VCaP (cell line): ENCODE data around the gene HOXC13.

Source experiments
- H3K27ac ChIP-seq: fragments of 450-650 bp; 2 replicates; pipeline ENCODE4 v1.5.1; 2017
- CTCF ChIP-seq: fragments of 450-650 bp; conservative IDR thresholded peaks from 2 replicates; pipeline ENCODE4 v1.5.1; 2017; ENCODE audit warnings: mild to moderate bottlenecking, moderate library complexity

The HOXC13 gene

GRCh38 chr12:53938326-53939140, at the start of gene HOXC13:
Gene HOXC13, plus strand, starts transcription at chr12:53938831. Its CDS starts 76 bp downstream, at chr12:53938907.
- no peak for TF ChIP-seq CTCF
- H3K27ac ChIP-seq: peak within 1 kb of the TSS; percentile 33; the same call in 1 of the 2 replicates

- no peak for TF ChIP-seq CTCF
- no peak overlapping the region for H3K27ac ChIP-seq
These were observed 48.5 kb upstream of the HOXC13 start for GRCh38 chr12:53890081-53890480.

DNA sequence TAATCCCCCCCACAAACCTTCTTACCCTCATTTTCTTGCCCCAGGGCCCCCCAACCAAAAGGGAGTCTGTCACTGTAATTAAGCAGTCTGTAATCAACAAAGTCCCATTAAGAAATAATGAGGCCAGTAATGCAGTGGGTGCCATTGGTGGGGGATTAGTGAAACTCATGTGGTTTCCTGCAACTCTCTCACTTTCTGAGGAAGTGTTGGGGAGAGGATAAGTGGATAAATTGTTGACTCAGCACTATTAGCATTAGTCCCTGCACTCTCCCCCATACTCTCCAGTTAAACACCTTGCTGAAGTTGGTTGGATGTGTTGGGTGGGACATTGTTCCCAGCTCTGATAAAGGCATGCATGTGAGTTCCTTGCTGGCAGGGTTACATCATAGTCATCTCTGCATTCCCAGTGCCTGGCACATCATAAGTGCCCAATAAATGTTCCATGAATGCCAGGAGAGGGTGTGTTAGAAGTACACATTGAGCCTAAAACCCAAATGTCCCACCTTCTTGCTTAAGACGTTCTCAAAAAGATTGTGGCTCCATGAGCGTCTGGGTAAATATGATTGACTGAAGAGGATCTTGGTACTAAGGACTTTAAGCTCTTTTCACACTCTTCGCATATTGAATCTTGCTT, 45.8 kb upstream of the HOXC13 start:
- H3K27ac ChIP-seq: no peak overlapping the region
- no peak for TF ChIP-seq CTCF

DNA sequence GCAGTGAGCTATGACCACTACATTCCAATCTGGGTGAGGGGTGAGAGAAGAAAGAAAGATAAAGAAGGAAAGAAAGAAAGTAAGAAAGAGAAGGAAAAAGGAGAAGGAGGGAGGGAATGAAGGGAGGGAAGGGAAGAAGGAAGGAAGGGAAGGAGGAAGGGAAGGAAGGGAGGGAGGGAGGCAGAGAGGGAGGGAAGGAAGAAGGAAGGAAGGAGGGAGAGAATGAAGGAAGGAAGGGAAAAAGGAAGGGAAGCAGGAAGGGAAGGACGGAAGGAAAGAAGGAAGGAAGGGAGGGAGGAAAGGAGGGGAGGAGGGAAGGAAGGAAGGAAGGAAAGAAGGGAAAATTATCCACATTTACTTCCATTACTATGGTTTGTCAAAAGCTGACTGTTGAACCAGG, 39.4 kb upstream of the HOXC13 start:
- H3K27ac ChIP-seq: no peak overlapping the region
- no peak for TF ChIP-seq CTCF

GRCh38 chr12:53907103-53907502, 31.5 kb upstream of the HOXC13 start:
- no peak for TF ChIP-seq CTCF
- H3K27ac ChIP-seq: no peak overlapping the region

DNA sequence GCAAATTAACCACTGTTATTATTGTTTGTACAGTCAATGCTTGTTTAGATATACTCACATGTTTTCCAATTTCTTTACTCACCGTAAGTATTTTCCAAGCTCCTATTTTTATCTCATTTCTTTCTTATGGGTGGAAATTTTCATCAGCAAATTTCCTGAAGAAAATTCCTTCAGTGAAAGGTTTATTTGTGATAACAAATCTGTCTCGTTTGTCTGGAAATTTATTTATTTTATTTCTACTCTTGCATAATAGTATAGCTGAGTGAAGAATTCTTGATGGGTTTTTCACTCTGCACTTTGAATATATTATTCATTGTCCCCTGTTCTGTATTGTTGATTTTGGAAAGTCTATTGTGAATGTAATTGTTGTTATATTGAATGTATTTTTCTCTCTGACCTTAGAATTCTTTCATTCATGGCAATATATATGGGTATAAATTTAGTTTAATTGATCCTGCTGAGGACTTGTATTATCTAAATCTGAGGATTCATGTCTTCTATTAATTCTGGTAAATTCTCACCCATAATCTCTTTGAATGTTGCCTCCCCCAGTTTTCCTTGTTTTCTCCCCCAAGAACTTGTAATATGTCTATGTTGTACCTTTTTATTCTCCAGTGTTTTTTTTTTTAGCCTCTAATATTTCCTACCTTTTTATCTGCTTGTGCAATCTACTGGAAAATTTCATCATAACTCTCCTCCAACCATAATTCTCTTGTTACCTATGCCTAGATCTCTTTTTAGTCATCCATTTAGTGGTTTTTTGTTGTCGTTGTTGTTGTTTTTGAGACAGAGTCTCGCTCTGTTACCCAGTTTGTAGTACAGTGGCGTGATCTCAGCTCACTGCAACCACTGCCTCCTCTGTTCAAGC, 21.6 kb upstream of the HOXC13 start:
- TF ChIP-seq CTCF: no peak
- no peak overlapping the region for H3K27ac ChIP-seq
